GM06990 (cell line): Measurements from ENCODE around the gene TMEM184A.

ENCODE experiments used
- DNase-seq: peaks from one replicate; pipeline ENCODE4 v3.0.0-alpha.2; 2011; ENCODE audit not compliant: insufficient read length; ENCODE audit errors: extremely low read depth
- H3K27me3 ChIP-seq: replicated peaks from 2 replicates; pipeline ENCODE4 v1.6.0; 2011; ENCODE audit warnings: low read length; ENCODE audit not compliant: control insufficient read depth, insufficient read depth
- H3K36me3 ChIP-seq: 2 replicates; pipeline ENCODE4 v1.5.1; 2011; ENCODE audit warnings: low read length; ENCODE audit not compliant: control insufficient read depth, insufficient read depth
- H3K4me3 ChIP-seq: replicated peaks from 2 replicates; pipeline ENCODE4 v1.5.1; 2011; ENCODE audit warnings: low read depth, mild to moderate bottlenecking, control low read depth, low read length
- TF ChIP-seq, protein P1 (sequence below): IDR thresholded peaks from 2 replicates; pipeline ENCODE4 v1.5.1; 2011; ENCODE audit warnings: low read length, control low read depth, mild to moderate bottlenecking, inconsistent platforms; ENCODE audit not compliant: insufficient read depth, poor library complexity, severe bottlenecking

The TMEM184A gene

DNA sequence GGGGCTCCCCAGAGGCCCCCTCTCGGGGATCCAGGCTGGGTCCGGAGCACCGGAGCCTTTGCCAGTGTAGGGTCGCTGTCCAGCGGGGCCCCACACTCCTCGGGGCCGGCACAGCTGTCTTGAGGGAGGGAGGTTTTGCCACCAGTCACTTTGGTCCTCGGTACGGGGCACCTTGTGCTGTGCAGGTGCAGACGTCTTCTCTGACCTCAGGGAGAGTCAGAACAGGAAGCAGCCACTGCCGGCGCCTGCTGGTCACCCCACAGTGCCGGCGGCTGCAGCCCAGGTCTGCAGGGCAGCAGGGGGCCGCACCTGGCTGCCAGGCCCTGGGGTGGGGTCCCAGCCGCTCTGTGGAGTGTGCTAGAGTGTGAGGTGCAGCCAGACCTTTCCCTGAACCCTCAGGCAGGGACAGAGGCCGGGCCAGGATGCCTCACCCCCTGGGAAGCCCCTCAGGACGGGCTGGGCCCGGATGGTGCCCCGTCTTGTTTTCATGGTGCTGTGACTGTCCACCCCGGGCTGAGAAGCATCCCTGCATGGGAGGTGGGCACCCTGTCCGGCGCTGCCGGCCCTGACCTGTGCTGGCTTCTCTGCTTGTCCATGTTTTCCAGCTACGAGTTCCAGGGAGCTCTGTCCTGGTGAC is 17.3 kb downstream of the TMEM184A start:
- Histone ChIP-seq H3K36me3 (peaks cover 25% of the 10 kb centered on the region), H3K4me3 (no peak overlapping the region), H3K27me3 (no peaks in the 10 kb centered on the region)
- no peak for DNase-seq
- TF ChIP-seq, protein P1, sequence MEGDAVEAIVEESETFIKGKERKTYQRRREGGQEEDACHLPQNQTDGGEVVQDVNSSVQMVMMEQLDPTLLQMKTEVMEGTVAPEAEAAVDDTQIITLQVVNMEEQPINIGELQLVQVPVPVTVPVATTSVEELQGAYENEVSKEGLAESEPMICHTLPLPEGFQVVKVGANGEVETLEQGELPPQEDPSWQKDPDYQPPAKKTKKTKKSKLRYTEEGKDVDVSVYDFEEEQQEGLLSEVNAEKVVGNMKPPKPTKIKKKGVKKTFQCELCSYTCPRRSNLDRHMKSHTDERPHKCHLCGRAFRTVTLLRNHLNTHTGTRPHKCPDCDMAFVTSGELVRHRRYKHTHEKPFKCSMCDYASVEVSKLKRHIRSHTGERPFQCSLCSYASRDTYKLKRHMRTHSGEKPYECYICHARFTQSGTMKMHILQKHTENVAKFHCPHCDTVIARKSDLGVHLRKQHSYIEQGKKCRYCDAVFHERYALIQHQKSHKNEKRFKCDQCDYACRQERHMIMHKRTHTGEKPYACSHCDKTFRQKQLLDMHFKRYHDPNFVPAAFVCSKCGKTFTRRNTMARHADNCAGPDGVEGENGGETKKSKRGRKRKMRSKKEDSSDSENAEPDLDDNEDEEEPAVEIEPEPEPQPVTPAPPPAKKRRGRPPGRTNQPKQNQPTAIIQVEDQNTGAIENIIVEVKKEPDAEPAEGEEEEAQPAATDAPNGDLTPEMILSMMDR = no peak

DNA sequence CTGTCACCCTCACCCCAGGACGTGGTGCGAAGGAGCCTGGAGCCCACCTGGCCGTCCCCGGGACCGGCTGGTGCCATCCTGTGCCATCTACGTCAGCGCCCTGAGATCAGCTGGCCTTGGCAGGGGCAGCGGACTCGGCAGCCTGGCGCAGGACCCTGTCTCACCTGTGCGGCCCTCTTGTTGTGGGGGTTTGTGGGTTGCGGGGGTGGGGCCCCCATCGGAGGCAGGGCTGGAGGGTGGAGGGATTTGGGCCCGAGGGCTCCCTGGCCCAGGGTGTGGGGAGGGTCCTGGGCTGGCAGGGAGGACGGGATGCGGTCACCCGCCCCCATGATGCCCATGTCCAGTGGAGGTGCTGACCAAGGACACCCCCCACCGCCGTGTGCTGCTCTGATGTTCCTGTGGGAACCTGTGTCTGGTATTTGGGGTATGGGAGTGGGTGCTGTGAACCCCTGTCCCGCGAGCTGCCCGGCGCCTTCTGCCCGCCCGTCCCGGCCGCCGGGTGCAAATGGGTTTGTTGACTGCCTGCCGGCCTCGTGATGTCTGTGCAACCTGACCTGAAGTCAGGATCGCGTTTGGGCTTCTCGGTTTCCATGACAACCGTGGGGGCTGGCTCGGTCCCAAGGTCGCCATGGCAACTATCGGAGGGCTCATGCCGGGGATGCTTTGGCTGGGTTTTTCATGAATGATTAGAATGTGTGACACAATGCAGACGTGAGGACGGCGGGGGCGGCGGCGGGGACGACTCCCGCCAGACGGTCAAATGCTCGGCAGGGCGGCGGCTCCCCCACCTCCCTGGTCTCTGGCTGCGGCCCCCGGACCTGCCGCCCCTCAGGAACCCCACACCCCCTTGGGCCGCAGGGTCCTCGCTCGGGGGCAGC is 18.2 kb downstream of the TMEM184A start:
- H3K27me3 ChIP-seq = no peaks in the 10 kb centered on the region

DNA sequence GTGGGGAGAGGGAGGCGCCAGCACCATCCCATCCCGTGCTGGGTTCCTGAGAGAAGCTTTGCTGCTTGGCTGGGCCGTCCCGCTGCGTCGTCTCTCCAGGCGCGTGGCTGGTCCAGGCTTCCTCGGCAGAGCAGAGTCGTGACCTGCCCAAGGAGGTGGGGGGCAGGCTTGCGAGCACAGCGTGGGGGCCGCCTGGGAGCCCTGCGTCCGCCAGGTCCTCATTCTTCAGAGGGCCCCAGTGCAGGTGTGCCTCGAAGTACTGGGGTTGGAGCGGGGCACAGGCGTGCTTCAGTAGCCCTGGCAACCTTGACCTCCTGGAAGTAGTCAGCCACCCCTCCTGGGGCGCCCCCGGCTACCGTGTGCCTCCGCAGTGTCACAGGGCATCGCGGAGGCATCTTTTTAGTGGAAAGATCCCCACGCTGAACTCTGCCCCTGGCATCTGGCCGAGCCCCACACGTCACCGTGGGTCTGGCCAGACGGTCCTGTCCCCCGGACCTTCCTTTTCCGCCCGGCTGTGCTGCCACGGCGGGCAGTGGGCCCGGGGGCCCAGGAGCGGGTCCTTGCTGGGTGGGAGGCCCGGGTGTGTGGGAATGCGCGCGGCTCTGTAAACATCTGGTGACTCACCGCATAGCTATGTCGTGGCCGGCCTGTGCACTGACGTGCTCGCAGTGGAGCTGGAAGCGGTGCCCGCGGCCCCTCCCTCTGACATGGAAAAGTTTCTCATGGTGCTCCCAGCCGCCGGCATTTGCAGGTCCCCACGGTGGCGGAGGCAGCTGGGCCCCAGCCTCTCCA is 19.1 kb downstream of the TMEM184A start:
- H3K27me3 ChIP-seq = no peaks in the 10 kb centered on the region
- DNase-seq = no peak
- TF ChIP-seq, protein P1 = no peak
- H3K4me3 ChIP-seq = no peak overlapping the region
- H3K36me3 ChIP-seq = peaks cover 23% of the 10 kb centered on the region

More for the DNA sequence above, 18.2 kb downstream of the TMEM184A start:
- peaks cover 23% of the 10 kb centered on the region for H3K36me3 ChIP-seq
- TF ChIP-seq, protein P1 = no peak
- H3K4me3 ChIP-seq = no peak overlapping the region
- DNase-seq = peak; percentile 12

DNA sequence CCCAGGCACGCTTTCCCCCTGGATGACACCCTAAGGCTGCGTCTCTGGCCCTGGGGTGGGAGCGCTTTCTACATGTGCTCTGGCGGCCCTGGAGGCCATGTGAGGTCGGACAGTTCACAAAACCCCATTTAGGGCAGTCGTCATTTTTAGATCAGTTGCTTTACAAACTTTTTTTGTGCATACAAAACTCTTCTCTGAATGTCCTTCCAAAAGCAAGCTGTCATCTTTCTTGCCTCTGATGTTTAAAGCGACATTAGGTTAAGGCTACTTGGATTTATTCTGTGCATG is 19.6 kb downstream of the TMEM184A start:
- Histone ChIP-seq H3K27me3 (no peaks in the 10 kb centered on the region), H3K36me3 (peaks cover 22% of the 10 kb centered on the region), H3K4me3 (no peak overlapping the region)
- no peak for DNase-seq
- TF ChIP-seq, protein P1 = no peak

DNA sequence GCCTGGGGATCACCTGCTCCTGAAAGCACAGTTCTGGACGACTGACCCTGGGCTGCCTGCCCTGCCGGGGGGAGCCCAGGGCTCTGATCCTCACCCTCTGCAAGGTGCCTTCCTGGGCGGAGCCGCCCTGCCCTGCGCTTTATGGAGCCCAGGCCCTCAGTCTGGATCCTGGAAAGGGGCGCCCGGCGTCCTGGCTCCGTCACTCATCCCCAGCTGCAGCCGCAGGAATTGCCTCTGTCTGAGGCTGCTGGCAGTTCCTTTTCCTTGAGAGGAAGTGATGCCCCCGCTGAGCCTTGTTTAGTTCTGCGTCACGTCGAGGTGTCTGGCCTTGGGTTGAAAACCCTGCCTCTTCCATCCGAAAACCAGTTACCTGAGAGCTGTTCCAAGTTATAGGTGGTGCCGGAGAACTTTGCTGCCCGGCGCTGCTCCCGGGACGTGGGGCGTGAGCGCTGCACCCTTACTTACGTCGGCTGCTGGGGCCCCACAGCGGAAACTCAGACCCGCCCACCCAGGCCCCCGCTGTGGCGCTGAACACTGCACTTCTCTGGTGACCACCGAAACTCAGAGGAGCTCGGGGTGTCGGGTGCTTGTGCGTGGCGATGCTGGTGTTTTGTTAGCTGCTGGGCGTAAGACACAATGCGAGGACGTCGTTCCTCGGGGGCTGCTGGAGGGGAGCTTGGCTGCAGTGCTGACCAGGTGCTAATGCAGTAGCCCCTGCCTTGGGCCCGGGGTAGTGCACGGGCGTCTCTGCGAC is 20.1 kb downstream of the TMEM184A start:
- TF ChIP-seq, protein P1 = no peak
- no peak overlapping the region for H3K4me3 ChIP-seq
- peaks cover 19% of the 10 kb centered on the region for H3K36me3 ChIP-seq
- DNase-seq = peak; percentile 8
- no peaks in the 10 kb centered on the region for H3K27me3 ChIP-seq
